Peyer's patch (tissue), 4 donors: ENCODE data around the gene ZCCHC12.

ENCODE experiments used
- CTCF ChIP-seq, 6 experiments: fragments of 450-650 bp in 4 of 6; fragments of 200-600 bp in 2 of 6; sonication (generic) in 1 of 6; IDR thresholded peaks; one replicate each; pipeline ENCODE4 v1.5.1; 2017 to 2019; ENCODE audit warnings: antibody characterized with exemption in 6 of 6, mild to moderate bottlenecking in 3 of 6, moderate library complexity in 1 of 6
- POLR2A ChIP-seq, 2 donors: fragments of 450-650 bp; IDR thresholded peaks; one replicate each; pipeline ENCODE4 v1.5.1; 2017; ENCODE audit warnings: antibody characterized with exemption in 2 of 2, mild to moderate bottlenecking in 2 of 2, moderate library complexity in 2 of 2

GRCh38 chrX:118865231-118865630, 41.6 kb downstream of the ZCCHC12 start:
- TF ChIP-seq CTCF (IDR thresholded peaks at IDR 0.05) (no peak), POLR2A (IDR thresholded peaks at IDR 0.05) (no peak)
